Neural progenitor cell (in vitro differentiated cells): ENCODE data around the gene UPK3A.

Experiments used
- CTCF ChIP-seq: fragments of 200-600 bp; sonication (generic); IDR thresholded peaks from 2 replicates; pipeline ENCODE4 v1.5.1; 2017; ENCODE audit warnings: antibody characterized with exemption, mild to moderate bottlenecking
- EZH2 ChIP-seq: fragments of 200-600 bp; sonication (generic); IDR thresholded peaks from 2 replicates; pipeline ENCODE4 v1.6.1; 2017; ENCODE audit warnings: antibody characterized with exemption, mild to moderate bottlenecking, moderate library complexity
- EZH2phosphoT487 ChIP-seq: fragments of 200-600 bp; sonication (generic); IDR thresholded peaks from 2 replicates; pipeline ENCODE4 v1.6.1; 2017; ENCODE audit warnings: antibody characterized with exemption

- no peak for TF ChIP-seq CTCF
- TF ChIP-seq EZH2phosphoT487: no peak
- TF ChIP-seq EZH2: no peak
These were observed 32.9 kb upstream of the UPK3A start for GRCh38 chr22:45251825-45252224.
